HG02759 (cell line): Measurements from ENCODE around the gene EOLA2.
"Not testable (repeated sequence)": the region's sequence is repeated elsewhere in the genome, so short reads cannot be mapped to it uniquely, and the experiment has no call there.

Experiments used
- ATAC-seq: cut with Tn5 transposase; IDR thresholded peaks from one replicate; pipeline ENCODE4 v1.9.1; 2021; ENCODE audit warnings: mild to moderate bottlenecking, moderate library complexity; ENCODE audit not compliant: unreplicated experiment

The EOLA2 gene

DNA sequence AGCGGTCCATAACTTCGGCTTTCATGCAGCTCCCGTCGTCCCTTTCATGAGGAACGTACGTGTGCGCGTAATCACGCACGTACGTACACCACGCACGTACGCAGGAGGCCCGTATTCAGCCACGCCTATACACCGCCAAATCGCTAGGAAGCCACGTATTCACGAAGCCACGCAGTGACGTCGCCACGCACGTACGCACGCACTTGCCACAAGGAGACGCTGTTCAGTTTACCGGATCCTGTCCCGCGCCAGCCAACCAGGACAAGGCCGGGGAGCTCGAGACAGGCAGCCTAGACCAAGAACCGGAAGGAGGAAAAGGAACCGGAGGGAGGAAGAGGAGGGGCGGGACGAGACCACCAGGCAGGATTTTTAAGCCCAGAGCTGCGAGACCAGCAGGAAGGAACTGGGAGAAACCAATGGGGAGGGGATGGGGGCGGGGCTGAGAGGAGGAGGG lies at the start of gene EOLA2:
EOLA2 (minus strand) TSS at position 65 of the 454 bp plus-strand sequence. CDS start 4,617 bp downstream, outside the sequence.
- ATAC-seq, result peak; percentile 75

- peak; percentile 61 for ATAC-seq
Measured at GRCh38 chrX:149987613-149988012, 49.3 kb upstream of the EOLA2 start.

GRCh38 chrX:149984411-149984810 lies 46.1 kb upstream of the EOLA2 start:
- no peak for ATAC-seq

DNA sequence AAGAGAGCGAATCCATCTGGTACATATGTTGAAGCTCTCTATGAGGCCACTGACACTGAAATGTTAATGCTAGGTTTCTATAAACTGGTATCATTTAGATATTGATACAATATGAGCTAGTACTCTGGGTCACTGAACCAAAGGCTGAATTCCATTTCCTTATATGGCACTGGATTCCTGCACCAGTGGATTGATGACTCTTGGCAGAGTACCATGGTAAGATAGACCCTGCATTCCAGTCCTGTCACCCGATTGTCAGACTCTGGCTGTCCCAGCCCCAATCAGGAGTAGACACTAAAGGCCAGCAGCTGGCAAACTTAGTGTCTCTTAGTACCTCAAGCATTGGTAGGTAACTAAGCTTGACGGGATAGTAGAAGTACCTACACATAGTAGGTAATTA lies 44.0 kb upstream of the EOLA2 start:
- ATAC-seq, result no peak

DNA sequence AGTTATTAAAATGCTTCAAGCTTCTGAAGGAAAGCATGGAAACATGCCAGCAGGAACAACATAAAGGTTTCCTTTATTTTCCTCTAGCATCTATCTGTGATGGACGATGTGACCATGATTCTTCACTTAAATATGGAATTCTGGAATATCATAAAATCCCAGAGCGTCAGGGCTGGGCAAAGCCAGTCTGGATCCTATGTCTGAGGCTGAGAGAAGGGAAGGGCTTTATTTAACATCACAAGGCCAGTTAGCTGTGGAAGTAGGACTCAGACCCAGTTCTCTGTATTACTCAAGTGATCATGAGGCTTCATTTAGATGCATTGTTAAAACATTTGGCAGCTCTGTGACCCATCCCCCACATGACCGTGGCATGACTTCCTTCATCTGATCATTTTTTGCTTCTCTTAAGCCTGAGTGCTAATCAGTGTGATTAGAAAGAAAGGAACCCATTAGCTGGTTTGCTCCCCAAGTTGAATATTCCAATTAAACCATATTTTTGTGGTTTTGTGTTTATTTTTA lies 40.9 kb upstream of the EOLA2 start:
- ATAC-seq, result no peak

DNA sequence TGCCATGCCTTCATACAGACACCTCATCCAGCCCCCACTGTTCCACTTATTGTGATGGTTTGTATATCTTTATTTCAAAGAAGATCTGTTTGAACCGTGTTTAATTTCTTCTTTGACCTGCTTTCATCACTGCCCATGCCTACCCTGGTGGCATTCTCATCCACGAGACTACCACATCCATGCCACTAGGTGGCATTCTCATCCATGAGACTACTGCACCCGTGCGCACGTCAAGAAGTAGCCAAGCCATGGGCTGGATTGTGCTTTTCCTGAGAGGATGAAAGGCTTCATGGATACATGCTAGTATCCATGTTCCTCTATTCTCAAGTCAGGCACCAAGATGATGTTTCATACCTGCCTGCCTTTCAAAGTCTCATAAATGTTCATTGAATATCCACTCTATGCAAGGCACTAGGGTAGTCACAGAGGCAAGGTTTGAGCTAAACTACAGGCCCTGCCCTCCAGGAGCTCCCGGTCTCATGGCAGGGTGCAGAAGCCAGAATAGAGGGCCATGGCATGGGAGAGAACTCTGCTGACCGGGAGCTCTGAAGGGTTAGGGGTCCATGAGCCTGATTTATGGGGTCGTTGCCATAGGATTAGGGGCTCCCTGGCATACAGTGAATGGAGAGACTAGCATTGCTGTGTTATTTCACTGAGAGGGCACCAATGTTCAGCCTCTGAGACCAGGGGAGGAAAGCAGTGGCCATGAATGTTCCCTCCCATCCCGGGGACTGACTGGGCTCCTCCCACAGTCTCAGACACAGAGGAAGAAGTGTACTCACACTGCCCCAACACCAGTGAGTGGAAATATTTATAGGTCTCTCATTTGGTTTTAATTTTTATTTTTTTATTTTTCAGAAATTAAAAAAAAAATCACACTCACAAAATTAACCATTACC lies 24.8 kb upstream of the EOLA2 start:
- ATAC-seq, result no peak

- ATAC-seq, result no peak
Measured at GRCh38 chrX:149962010-149962409, 23.7 kb upstream of the EOLA2 start.

DNA sequence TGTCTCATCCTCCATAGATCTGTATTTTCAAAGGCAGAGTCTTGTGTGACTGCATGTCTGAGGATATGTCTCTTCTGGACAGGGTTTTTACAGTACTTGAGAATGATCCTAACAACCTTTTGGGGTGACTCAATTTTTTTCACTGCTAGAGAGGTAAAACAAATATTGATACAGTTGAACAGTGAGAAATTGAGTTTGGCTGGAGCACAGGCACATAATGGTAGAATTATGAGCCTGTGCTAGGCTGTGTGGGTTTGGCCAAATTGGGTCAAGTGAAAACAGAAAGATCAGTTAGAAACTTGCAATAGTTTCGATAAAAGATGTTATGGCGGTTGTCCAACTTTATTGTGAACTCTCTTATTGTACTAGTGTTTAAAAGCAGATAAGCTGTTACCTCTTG lies 23.3 kb upstream of the EOLA2 start:
- no peak for ATAC-seq

- ATAC-seq, result no peak
Measured at GRCh38 chrX:149950681-149951080, 12.4 kb upstream of the EOLA2 start.

- ATAC-seq, result no peak
Measured at GRCh38 chrX:149949743-149950436, 11.6 kb upstream of the EOLA2 start.

DNA sequence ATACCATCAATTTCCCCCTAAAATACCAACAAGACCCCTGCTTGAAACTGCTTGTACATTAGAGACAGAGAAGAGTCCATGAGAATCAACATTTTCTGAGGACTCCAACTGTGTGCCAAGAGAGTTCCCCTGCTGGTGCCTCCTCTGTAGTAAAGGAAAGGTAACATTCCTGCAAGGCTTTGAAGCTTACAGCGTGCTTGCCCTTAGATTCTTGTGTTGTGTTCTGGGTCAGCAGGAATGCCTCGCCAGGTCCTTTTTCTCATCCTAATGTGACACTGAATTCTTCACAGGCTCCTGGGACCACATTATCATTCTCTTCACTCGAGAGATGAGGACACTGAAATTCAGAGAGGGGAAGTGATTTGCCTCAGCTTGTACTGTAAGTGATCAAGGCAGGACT lies 9.7 kb upstream of the EOLA2 start:
- ATAC-seq, result no peak

DNA sequence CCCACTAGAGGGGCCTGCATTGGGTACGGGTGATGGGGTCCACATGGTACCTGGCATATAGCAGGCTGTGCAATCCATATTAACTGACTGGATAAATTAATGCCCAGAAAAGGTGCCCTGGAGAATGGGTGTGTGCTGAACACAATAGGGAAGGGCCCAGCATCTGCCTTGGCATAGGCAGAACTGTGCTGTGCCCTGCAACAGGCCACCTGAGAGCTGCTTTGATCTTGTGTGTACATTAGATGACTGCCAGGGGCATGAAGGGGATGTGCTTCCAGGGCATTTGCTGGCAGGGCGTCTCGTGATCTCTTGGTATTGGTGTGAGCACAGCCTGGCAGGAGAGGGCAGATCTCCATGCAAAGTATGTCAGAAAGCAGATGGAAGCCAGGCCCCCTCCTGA lies 8.6 kb upstream of the EOLA2 start:
- ATAC-seq, result not testable (repeated sequence)

- not testable (repeated sequence) for ATAC-seq
Measured at GRCh38 chrX:149945820-149946219, 7.5 kb upstream of the EOLA2 start.

DNA sequence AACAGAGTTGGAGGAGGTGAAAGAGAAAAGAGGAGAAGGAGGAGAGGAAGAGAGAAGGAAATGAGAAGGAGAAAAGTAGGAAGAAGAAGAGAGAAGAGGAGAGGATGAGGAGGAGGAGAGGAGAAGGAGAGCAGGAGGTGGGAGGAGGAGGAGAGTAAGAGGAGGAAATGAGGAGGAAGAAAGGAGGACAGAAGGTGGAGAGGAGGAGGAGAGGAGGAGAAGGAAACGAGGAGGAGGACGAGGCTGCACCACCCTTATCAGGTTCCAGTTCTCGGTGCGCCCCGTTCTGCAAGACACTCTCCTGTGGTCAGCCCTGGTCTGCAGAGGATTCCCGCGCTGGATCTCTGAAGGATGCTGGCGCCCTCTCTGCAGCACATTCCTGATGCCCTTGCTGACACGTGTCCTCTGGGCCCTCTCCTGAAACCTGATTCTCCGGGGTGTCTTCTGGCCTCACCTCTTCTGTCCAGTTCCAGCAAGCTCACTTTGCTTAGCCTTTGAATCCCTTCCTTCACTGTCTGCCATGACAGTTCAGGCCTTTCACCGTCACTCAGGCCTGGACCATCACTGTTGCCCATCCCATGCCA lies 6.9 kb upstream of the EOLA2 start:
- not testable (repeated sequence) for ATAC-seq

DNA sequence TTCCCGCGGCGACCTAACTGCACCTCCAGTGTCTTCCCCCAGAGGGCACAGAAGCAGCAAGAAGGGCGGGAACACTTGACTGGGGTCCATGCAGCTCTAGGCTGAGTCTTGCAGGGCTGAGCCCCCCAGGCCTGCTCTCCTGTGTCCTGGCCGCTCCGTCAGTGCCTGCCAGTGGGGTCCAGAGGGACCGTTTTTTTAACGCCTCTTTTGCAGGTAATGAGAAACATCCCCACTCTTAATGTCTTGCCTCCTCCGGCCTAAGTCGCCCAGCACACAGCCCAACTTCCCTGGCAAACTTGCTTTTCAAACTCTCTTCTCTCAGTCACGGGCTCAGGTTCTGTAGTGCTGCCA lies 2.4 kb upstream of the EOLA2 start:
- not testable (repeated sequence) for ATAC-seq

DNA sequence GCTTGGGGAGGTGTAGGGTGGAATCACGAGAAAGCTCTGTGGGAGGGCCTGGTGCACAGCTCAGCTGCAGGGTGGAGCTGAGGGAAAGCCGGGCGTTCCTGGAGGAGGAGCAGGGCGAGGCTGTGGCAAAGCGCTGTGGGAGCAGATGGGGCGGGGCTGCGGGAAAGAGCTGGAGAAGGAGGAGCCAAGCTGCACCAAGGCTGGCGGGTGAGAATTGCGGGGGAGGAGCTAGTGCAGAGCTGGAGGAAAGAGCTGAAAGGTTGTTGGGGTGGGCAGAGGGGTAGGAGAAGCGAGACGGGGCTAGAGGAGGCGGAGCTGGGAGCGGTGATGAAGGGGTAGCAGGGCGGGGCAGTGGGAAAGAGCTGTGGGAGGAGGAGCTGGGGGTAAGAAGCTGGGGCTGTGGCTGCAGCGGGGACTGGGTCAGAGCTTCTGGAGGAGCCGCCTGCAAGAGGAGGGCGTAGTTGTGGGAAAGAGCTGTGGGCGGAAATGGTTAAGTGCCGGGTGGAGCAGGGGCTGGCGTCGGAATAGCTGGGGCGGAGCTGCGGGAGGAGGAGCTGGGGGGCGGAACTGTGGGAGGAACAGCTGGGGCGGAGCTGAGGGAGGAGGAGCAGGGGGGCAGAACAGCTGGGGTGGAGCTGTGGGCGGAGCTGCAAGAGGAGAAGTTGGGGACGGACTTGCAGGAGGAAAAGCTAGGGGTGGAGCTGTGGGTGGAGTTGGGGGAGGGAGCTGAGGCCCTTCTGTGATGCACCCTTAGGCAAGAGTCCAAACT lies 1.8 kb upstream of the EOLA2 start:
- peak; percentile 50 for ATAC-seq

DNA sequence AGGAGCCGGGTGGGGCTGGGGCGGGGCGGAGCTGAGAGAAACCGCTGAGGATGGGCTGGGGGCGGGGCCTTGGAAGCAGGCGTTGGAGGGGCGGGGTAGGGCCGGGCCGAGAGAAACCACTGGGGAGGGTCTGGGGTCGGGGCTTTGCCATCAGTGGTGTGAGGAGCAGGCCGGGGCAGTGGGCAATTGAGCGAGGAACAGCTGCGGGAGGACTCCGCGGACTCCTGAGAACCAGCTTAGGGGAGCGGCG lies 1.3 kb upstream of the EOLA2 start:
- ATAC-seq, result peak; percentile 7

DNA sequence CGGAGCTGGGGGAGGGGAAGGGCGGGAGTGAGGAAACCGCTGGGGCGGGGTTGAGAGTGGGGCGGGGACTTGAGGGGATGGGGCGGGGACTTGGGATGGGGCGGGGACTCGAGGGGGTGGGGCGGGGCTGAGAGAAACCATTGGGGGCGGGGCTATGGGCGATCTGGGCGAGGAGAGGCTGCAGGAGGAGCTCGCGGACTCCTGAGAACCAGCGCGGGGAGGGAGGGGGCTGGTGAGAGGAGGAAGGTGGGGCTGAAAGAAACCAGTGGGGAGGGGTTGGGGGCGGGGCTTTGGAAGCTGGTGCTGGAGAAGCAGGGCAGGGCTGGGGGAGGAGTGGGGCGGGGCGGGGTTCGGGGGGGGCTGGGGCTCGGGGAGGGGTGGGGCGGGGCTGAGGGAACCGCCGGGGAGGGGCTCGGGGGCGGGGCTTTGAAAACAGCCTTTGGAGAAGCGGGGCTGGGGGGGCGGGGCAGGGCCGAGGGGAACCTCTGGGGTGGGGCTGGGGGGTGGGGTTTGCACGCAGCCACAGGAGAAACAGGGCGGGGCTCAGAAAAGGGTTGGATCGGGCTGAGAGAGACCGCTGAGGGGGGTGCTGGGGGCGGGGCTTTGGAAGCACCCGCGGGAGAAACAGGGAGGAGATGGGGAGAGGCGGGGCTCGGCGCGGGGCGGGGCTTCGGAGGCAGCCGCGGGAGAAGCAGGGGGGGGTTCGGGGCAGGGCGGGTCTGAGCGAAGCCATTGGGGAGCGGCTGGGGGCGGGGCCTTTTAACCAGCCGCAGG lies 777 bp upstream of the EOLA2 start:
- ATAC-seq, result peak; percentile 1

GRCh38 chrX:149937871-149938426 lies 342 bp downstream of the EOLA2 start:
- ATAC-seq, result peak; percentile 3

DNA sequence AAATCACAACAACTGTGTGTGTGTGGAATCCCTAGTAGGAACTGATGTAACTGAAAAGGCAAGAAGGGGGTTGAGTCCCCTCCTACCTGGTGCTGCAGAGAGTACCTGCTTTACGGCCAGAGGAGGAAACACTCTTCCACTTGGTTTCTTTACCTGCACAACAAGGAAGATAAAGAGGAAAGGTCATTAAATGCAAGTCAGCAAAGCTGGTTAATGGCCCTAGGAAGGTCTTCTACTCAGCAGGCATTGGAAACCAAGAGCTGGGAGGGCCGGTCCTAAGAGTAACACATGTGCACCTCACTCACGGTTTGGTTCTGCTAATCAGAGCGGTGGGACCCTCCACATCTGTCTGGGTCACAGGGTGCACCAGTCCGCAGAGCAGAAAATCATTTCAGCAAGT lies 963 bp downstream of the EOLA2 start:
- not testable (repeated sequence) for ATAC-seq
